ENCODE measurements around the gene ATP8B3.

The ATP8B3 gene

GRCh38 chr19:1810439-1811160 is 1.5 kb downstream of the ATP8B3 start:
- TF ChIP-seq POLR2AphosphoS5 (IDR thresholded peaks at IDR 0.05; ENCODE audit: low read depth, low read length) (no peak), SIN3A (IDR thresholded peaks at IDR 0.05; ENCODE audit: borderline replicate concordance, insufficient read depth, low read length) (no peak)

- TF ChIP-seq POLR2AphosphoS5 (IDR thresholded peaks at IDR 0.05; ENCODE audit: low read depth, low read length) = no peak
- no peak for TF ChIP-seq SIN3A (IDR thresholded peaks at IDR 0.05; ENCODE audit: borderline replicate concordance, insufficient read depth, low read length)
- no peak for TF ChIP-seq REST (IDR thresholded peaks at IDR 0.05; ENCODE audit: insufficient read depth in 1 of 2, low read depth in 2 of 2, low read length in 2 of 2)
- TF ChIP-seq FOXP2 (optimal IDR thresholded peaks at IDR 0.05; ENCODE audit: borderline replicate concordance, extremely low read depth, extremely low read length, insufficient read depth) = no peak
- no peak for TF ChIP-seq TAF1 (IDR thresholded peaks at IDR 0.05; ENCODE audit: borderline replicate concordance, insufficient read depth, low read length)
Measured at GRCh38 chr19:1809678-1810077, 2.4 kb downstream of the ATP8B3 start.

- TF ChIP-seq TAF1 (IDR thresholded peaks at IDR 0.05; ENCODE audit: borderline replicate concordance, insufficient read depth, low read length) (no peak), SIN3A (IDR thresholded peaks at IDR 0.05; ENCODE audit: borderline replicate concordance, insufficient read depth, low read length) (no peak), FOXP2 (optimal IDR thresholded peaks at IDR 0.05; ENCODE audit: borderline replicate concordance, extremely low read depth, extremely low read length, insufficient read depth) (no peak), REST (IDR thresholded peaks at IDR 0.05; ENCODE audit: insufficient read depth in 1 of 2, low read depth in 2 of 2, low read length in 2 of 2) (no peak), POLR2AphosphoS5 (IDR thresholded peaks at IDR 0.05; ENCODE audit: low read depth, low read length) (no peak)
Measured at GRCh38 chr19:1808395-1808731, 3.7 kb downstream of the ATP8B3 start.

GRCh38 chr19:1807695-1808394 is 4.2 kb downstream of the ATP8B3 start:
- TF ChIP-seq TAF1 (IDR thresholded peaks at IDR 0.05; ENCODE audit: borderline replicate concordance, insufficient read depth, low read length) (no peak), SIN3A (IDR thresholded peaks at IDR 0.05; ENCODE audit: borderline replicate concordance, insufficient read depth, low read length) (no peak), REST (IDR thresholded peaks at IDR 0.05; ENCODE audit: insufficient read depth in 1 of 2, low read depth in 2 of 2, low read length in 2 of 2) (no peak), FOXP2 (optimal IDR thresholded peaks at IDR 0.05; ENCODE audit: borderline replicate concordance, extremely low read depth, extremely low read length, insufficient read depth) (no peak), POLR2AphosphoS5 (IDR thresholded peaks at IDR 0.05; ENCODE audit: low read depth, low read length) (no peak)

DNA sequence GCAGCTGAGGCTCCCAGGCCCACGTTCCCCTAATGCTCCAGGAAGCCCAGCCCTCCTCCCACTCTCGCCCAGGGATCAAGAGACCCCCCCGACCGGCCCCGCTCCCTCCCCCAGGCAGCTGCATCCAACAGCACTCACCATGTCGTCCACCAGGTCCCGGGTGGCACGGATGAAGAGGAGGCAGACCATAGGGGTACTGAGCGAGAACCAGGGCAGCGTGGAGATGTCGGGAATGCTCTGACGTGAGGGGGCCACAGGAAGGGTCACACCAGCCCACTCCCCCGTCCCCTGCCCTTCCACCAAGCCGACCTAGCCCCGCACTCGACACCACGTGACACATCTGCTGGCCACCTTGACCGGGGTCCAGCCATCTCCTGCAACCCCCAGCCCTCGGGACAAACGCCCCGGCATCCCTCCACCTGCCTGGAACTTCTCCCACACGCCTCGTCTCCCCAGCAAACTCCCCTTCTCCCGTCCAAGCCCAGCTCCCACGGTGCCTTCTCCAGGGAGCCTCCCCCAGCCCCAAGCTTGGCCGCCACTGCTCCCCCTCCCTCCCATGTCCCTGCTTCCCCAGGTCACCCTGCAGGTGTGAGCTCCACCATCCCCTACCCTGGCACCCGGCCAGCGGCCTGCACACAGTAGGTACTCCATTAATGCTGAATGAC is 4.9 kb downstream of the ATP8B3 start:
- TF ChIP-seq SIN3A (IDR thresholded peaks at IDR 0.05; ENCODE audit: borderline replicate concordance, insufficient read depth, low read length) (no peak), POLR2AphosphoS5 (IDR thresholded peaks at IDR 0.05; ENCODE audit: low read depth, low read length) (no peak)
